Measurements from ENCODE around the gene DCTPP1.

GRCh38 chr16:30382111-30382881 is 47.5 kb downstream of the DCTPP1 start, which contains the start of gene SEPTIN1:
- TF ChIP-seq EZH2 (IDR thresholded peaks at IDR 0.05; ENCODE audit: insufficient read depth, poor library complexity, severe bottlenecking) (no peak), EZH2phosphoT487 (IDR thresholded peaks at IDR 0.05; ENCODE audit: insufficient read depth, low read depth) (no peak)

Data from GM23248 (cell line).